Lower leg skin (tissue), 3 donors: ENCODE data around the gene ADH7.

Experiments used
- CTCF ChIP-seq, 3 donors: fragments of 450-650 bp; IDR thresholded peaks; one replicate each; pipeline ENCODE4 v1.5.1; 2016; ENCODE audit warnings: antibody characterized with exemption in 3 of 3, mild to moderate bottlenecking in 3 of 3, moderate library complexity in 2 of 3
- POLR2A ChIP-seq, 2 donors: fragments of 450-650 bp; IDR thresholded peaks; one replicate each; pipeline ENCODE4 v1.6.1; 2016 to 2017; ENCODE audit warnings: antibody characterized with exemption in 2 of 2, mild to moderate bottlenecking in 1 of 2, moderate library complexity in 1 of 2

GRCh38 chr4:99461623-99462401 is 26.7 kb upstream of the ADH7 start:
- TF ChIP-seq CTCF (IDR thresholded peaks at IDR 0.05): no peak
- TF ChIP-seq POLR2A (IDR thresholded peaks at IDR 0.05): no peak
